KMS-11 (cell line): Measurements from ENCODE around the gene MAST4.

Source experiments
- H2AFZ ChIP-seq: fragments of 200-600 bp; sonication (generic); 2 replicates; pipeline ENCODE4 v1.6.1; 2016; ENCODE audit warnings: antibody characterized with exemption, mixed run types, low read depth
- H3K27ac ChIP-seq: fragments of 200-600 bp; sonication (generic); 2 replicates; pipeline ENCODE4 v1.6.1; 2016; ENCODE audit warnings: mild to moderate bottlenecking, mixed run types
- H3K27me3 ChIP-seq: fragments of 200-600 bp; sonication (generic); 2 replicates; pipeline ENCODE4 v1.6.1; 2017; ENCODE audit warnings: mild to moderate bottlenecking, low read depth, mixed run types, moderate library complexity; ENCODE audit not compliant: insufficient read depth
- H3K36me3 ChIP-seq: fragments of 200-600 bp; sonication (generic); 2 replicates; pipeline ENCODE4 v1.6.1; 2017; ENCODE audit warnings: mild to moderate bottlenecking, mixed run types; ENCODE audit not compliant: insufficient read depth
- H3K4me1 ChIP-seq: fragments of 200-600 bp; sonication (generic); 2 replicates; pipeline ENCODE4 v1.6.1; 2016; ENCODE audit warnings: mild to moderate bottlenecking, low read depth, mixed run types; ENCODE audit not compliant: poor library complexity, severe bottlenecking
- H3K4me2 ChIP-seq: fragments of 200-600 bp; sonication (generic); 2 replicates; pipeline ENCODE4 v1.7.0; 2016; ENCODE audit warnings: mild to moderate bottlenecking, mixed run types
- H3K4me3 ChIP-seq: fragments of 200-600 bp; sonication (generic); IDR thresholded peaks from 2 replicates; pipeline ENCODE4 v1.6.1; 2017; ENCODE audit warnings: low read depth, low read length, mixed read lengths; ENCODE audit not compliant: insufficient read depth
- H3K79me2 ChIP-seq: fragments of 200-600 bp; sonication (generic); 2 replicates; pipeline ENCODE4 v1.6.1; 2016; ENCODE audit warnings: low read depth, mixed run types; ENCODE audit not compliant: insufficient read depth
- H3K9ac ChIP-seq: fragments of 200-600 bp; sonication (generic); 2 replicates; pipeline ENCODE4 v1.6.1; 2016; ENCODE audit warnings: mild to moderate bottlenecking, mixed run types
- H4K20me1 ChIP-seq: fragments of 200-600 bp; sonication (generic); 2 replicates; pipeline ENCODE4 v1.6.1; 2016; ENCODE audit warnings: mild to moderate bottlenecking, mixed run types; ENCODE audit not compliant: insufficient read depth
- TF ChIP-seq, protein P1 (sequence below): fragments of 200-600 bp; sonication (generic); conservative IDR thresholded peaks from 2 replicates; pipeline ENCODE4 v1.6.1; 2017; ENCODE audit warnings: low read depth, mild to moderate bottlenecking, antibody characterized with exemption, low read length, moderate library complexity, mixed read lengths

MAST4 gene

DNA sequence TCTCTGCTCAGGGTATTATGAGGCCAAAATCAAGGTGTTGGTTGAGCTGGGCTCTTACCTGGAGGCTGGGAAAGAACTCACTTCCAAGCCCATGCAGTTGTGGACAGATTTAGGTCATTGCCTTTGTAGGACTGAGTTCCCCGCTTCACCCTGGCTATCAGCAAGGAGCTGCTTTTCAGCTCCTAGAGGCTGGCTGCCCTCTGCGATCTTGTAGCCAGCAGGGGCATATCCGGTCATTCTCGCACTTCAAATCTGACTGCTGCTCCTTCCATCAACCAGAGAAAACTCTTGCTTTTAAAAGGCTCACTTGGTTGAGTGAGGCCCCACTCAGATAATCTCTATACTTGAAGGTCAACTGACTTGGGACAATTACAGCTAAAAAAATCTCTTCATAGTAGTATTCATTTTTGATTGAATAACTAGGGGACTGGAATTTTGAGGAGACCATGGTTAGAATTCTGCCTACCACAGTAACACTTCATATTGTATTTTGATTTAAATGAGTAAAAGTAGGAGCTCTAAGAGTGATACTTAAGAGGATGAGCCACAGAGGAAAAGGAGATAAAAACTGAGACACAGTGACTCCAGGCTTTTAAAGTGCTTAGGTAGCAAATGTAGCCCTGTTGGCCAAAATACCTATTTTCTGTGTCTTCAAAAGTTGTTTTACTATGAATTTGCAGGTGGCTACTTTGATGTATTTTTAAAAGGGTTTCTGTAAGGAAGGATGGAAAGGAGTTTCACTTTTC is 463.0 kb downstream of the MAST4 start:
- Histone ChIP-seq H4K20me1 (no peaks in the 10 kb centered on the region), H3K4me2 (no peak overlapping the region), H3K79me2 (no peaks in the 10 kb centered on the region), H3K4me1 (no peaks in the 10 kb centered on the region), H3K36me3 (no peaks in the 10 kb centered on the region), H3K27ac (no peak overlapping the region), H3K9ac (no peak overlapping the region), H3K27me3 (peaks cover 18% of the 10 kb centered on the region), H2AFZ (no peak overlapping the region), H3K4me3 (no peak overlapping the region)
- TF ChIP-seq, protein P1, sequence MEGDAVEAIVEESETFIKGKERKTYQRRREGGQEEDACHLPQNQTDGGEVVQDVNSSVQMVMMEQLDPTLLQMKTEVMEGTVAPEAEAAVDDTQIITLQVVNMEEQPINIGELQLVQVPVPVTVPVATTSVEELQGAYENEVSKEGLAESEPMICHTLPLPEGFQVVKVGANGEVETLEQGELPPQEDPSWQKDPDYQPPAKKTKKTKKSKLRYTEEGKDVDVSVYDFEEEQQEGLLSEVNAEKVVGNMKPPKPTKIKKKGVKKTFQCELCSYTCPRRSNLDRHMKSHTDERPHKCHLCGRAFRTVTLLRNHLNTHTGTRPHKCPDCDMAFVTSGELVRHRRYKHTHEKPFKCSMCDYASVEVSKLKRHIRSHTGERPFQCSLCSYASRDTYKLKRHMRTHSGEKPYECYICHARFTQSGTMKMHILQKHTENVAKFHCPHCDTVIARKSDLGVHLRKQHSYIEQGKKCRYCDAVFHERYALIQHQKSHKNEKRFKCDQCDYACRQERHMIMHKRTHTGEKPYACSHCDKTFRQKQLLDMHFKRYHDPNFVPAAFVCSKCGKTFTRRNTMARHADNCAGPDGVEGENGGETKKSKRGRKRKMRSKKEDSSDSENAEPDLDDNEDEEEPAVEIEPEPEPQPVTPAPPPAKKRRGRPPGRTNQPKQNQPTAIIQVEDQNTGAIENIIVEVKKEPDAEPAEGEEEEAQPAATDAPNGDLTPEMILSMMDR = no peak

GRCh38 chr5:67059744-67060490 is 463.7 kb downstream of the MAST4 start:
- Histone ChIP-seq H3K4me1 (peaks cover 7% of the 10 kb centered on the region), H2AFZ (no peak overlapping the region), H3K36me3 (no peaks in the 10 kb centered on the region), H3K4me3 (no peak overlapping the region), H3K4me2 (no peak overlapping the region), H3K9ac (no peak overlapping the region), H3K27ac (no peak overlapping the region), H3K27me3 (peaks cover 22% of the 10 kb centered on the region), H3K79me2 (no peaks in the 10 kb centered on the region), H4K20me1 (no peaks in the 10 kb centered on the region)
- TF ChIP-seq, protein P1 = no peak

DNA sequence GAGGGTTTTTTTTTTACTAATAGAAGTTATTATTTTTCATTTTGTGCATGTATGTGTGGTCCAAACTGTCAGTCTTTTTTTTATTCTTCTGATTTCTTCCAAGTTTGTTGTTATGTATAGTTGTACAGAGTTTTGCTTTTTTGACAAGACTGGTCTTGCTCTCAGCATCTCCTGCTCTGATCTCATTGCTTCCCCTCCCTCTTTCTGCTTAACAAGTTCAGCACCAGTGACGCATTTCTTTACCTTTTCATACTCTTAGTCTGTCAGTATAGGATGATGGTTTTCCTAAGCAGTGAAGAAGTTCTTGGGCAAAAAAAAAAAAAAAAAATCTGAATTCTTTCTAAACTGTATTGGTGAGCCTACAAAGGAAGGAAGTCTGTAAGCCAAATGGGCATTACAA is 465.3 kb downstream of the MAST4 start:
- H3K79me2 ChIP-seq = no peaks in the 10 kb centered on the region
- H3K9ac ChIP-seq = no peak overlapping the region
- H3K27ac ChIP-seq = no peak overlapping the region
- peaks cover 22% of the 10 kb centered on the region for H3K27me3 ChIP-seq
- peaks cover 23% of the 10 kb centered on the region for H3K4me1 ChIP-seq
- TF ChIP-seq, protein P1 = no peak
- no peak overlapping the region for H3K4me2 ChIP-seq
- H3K4me3 ChIP-seq = no peak overlapping the region
- H3K36me3 ChIP-seq = no peaks in the 10 kb centered on the region
- no peak overlapping the region for H2AFZ ChIP-seq
- no peaks in the 10 kb centered on the region for H4K20me1 ChIP-seq

GRCh38 chr5:67063055-67063454 is 466.9 kb downstream of the MAST4 start:
- Histone ChIP-seq H3K27ac (no peak overlapping the region), H3K27me3 (peaks cover 22% of the 10 kb centered on the region), H3K36me3 (no peaks in the 10 kb centered on the region), H2AFZ (no peak overlapping the region), H3K4me3 (no peak overlapping the region), H3K4me2 (no peak overlapping the region), H3K4me1 (peaks cover 23% of the 10 kb centered on the region), H3K9ac (no peak overlapping the region), H4K20me1 (no peaks in the 10 kb centered on the region), H3K79me2 (no peaks in the 10 kb centered on the region)
- TF ChIP-seq, protein P1 = no peak
